Measurements from ENCODE around the gene RFC5. TPM values are rescaled to one million over a fixed set of nuclear protein-coding genes. Genes with fewer than 3 reads are reported as not detected.
A peak's percentile ranks its signal among the peaks of the same experiment; 100 is the strongest.

Gene RFC5
- total RNA-seq, result 1 to 10 TPM; 4.6 to 9.9 (median 8.5) TPM
- long read RNA-seq, partial matches to known transcripts, result 0 of 4 reads
- long read RNA-seq, other reads (novel, unspliced or antisense), result 2 of 4 reads

DNA sequence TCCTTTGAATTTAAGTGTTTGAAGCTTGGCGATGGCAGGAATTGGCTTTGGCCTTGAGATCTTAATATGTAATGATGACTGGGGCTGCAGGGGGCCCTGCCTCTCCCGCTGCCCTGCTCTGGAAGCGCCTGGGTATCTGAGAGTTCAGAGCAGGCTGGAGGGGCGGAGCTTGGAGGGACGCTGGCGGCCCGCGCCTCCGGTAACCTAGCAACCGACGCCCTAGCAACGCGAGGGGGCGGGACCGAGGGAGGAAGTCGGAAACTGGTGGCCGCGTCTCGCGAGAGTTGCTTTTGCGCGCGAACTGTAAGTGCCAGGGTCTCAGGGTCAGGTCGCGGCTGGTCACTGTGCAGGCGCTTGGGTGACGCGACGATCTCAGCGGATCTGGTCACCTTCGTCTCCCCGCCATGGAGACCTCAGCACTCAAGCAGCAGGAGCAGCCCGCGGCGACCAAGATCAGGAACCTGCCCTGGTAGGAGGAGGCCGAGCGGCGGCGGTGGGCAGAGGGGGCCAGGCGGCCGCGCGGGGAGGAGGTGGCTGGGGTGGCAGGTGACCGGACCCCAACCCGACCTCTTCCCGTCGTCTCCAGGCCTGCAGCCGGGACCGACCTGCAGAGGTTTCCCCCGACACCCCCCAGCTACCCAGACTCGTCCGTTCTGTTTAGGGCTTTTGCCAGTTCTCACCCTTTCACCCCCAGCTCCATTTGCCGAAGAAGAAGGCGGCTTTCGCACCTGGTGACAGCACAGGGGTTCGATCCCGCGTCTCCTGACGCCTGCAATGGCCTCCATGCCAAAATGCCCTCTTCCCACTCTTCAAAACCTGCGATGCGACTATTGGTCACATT, at the start of gene RFC5:
Gene RFC5, plus strand, starts transcription at position 280 of the 841 bp plus-strand sequence. Its CDS starts 125 bp downstream, at position 405.
- H3K4me3 ChIP-seq, result peak within 1 kb of the TSS; percentile 80 to 87 (median 84)
- peak within 1 kb of the TSS; percentile 80 to 97 (median 94) for H3K27ac ChIP-seq
- under 1% methylated on average over 21 of the region's 61 CpGs for WGBS (ENCODE audit: insufficient coverage, low coverage, low lambda C conversion rate, missing lambda C conversion rate)
- H3K9me3 ChIP-seq, result no peaks in the 10 kb centered on the region
- intact Hi-C loops (cut with DNase I), result no loop called here
- H3K27me3 ChIP-seq, result no peaks in the 10 kb centered on the region
- H3K4me1 ChIP-seq, result peaks cover 0 to 16% (median 4%) of the 10 kb centered on the region in 4 donors
- ATAC-seq (peak; percentile 98 to 99 (median 98)), DNase-seq (peak; percentile 99)
- H3K36me3 ChIP-seq, result peaks cover 0 to 25% (median 4%) of the 10 kb centered on the region in 4 donors
- TF ChIP-seq POLR2A (IDR thresholded peaks at IDR 0.05), result peak; percentile 75
- TF ChIP-seq, protein P1, sequence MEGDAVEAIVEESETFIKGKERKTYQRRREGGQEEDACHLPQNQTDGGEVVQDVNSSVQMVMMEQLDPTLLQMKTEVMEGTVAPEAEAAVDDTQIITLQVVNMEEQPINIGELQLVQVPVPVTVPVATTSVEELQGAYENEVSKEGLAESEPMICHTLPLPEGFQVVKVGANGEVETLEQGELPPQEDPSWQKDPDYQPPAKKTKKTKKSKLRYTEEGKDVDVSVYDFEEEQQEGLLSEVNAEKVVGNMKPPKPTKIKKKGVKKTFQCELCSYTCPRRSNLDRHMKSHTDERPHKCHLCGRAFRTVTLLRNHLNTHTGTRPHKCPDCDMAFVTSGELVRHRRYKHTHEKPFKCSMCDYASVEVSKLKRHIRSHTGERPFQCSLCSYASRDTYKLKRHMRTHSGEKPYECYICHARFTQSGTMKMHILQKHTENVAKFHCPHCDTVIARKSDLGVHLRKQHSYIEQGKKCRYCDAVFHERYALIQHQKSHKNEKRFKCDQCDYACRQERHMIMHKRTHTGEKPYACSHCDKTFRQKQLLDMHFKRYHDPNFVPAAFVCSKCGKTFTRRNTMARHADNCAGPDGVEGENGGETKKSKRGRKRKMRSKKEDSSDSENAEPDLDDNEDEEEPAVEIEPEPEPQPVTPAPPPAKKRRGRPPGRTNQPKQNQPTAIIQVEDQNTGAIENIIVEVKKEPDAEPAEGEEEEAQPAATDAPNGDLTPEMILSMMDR (IDR thresholded peaks at IDR 0.05), result no peak

GRCh38 chr12:117967043-117967442, 49.5 kb upstream of the RFC5 start:
- no peaks in the 10 kb centered on the region for H3K4me1 ChIP-seq
- intact Hi-C loops (cut with DNase I), result no loop called here
- no peaks in the 10 kb centered on the region for H3K9me3 ChIP-seq
- no peak overlapping the region for H3K4me3 ChIP-seq
- no peak for TF ChIP-seq POLR2A (IDR thresholded peaks at IDR 0.05)
- ATAC-seq (no peak), DNase-seq (no peak)
- no peaks in the 10 kb centered on the region for H3K27me3 ChIP-seq
- no peaks in the 10 kb centered on the region for H3K36me3 ChIP-seq
- H3K27ac ChIP-seq, result no peak overlapping the region
- WGBS (ENCODE audit: insufficient coverage, low coverage, low lambda C conversion rate, missing lambda C conversion rate), result 35% methylated on average over 4 of the region's 4 CpGs

GRCh38 chr12:117967512-117967911, 49.0 kb upstream of the RFC5 start:
- 16% methylated on average over 12 of the region's 12 CpGs for WGBS (ENCODE audit: insufficient coverage, low coverage, low lambda C conversion rate, missing lambda C conversion rate)

DNA sequence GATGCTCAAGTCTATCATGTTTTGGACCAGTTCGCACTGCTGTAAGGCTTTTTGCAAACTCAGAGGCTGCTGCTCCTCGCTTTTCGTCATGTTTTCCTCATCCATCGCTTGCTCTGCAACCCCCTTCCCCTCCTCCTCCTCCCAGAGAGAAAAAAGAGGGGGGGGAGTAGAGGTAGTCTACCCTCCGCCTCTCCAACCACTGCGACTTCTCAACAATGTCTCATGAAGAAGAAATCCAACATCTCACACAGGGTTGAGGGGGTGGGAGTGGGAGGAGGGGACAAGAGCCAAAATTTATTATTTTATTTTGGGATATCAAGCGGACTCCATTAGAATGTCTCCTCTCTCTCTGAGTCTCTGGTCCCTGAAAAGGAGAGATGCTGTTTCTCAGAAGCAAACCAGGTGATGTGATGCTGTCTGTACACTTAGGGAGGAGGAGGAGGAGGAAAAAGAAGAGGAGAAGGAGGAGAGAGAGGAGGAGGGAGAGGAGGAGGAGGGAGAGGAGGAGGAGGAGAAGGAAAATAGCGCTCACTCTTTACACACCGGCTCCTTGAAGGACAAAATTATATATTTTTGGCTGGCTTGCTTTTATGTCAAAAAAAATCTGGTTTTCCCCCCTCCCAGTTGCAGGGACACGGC, 48.2 kb upstream of the RFC5 start:
- DNase-seq (no peak), ATAC-seq (no peak)
- H3K4me3 ChIP-seq, result peak overlapping the region in 2 of 3 donors; percentile 36 to 42
- no peaks in the 10 kb centered on the region for H3K36me3 ChIP-seq
- WGBS (ENCODE audit: insufficient coverage, low coverage, low lambda C conversion rate, missing lambda C conversion rate), result 7% methylated on average over 7 of the region's 10 CpGs
- no peak overlapping the region for H3K27ac ChIP-seq
- H3K4me1 ChIP-seq, result no peaks in the 10 kb centered on the region
- intact Hi-C loops (cut with DNase I), result no loop called here
- TF ChIP-seq, protein P1 (IDR thresholded peaks at IDR 0.05), result no peak
- no peak for TF ChIP-seq POLR2A (IDR thresholded peaks at IDR 0.05)
- H3K27me3 ChIP-seq, result no peaks in the 10 kb centered on the region
- no peaks in the 10 kb centered on the region for H3K9me3 ChIP-seq

More at GRCh38 chr12:117967512-117967911, 49.0 kb upstream of the RFC5 start:
- TF ChIP-seq, protein P1 (IDR thresholded peaks at IDR 0.05), result no peak
- no peak for TF ChIP-seq POLR2A (IDR thresholded peaks at IDR 0.05)
- H3K27ac ChIP-seq, result no peak overlapping the region
- no peaks in the 10 kb centered on the region for H3K9me3 ChIP-seq
- ATAC-seq (no peak), DNase-seq (no peak)
- no peaks in the 10 kb centered on the region for H3K4me1 ChIP-seq
- intact Hi-C loops (cut with DNase I), result no loop called here
- H3K4me3 ChIP-seq, result no peak overlapping the region
- H3K36me3 ChIP-seq, result no peaks in the 10 kb centered on the region
- H3K27me3 ChIP-seq, result no peaks in the 10 kb centered on the region
